Panc1 (cell line): ENCODE measurements around the gene ITGAD.

Experiments
- POLR2AphosphoS5 ChIP-seq: IDR thresholded peaks from 2 replicates; pipeline ENCODE4 v1.6.1; 2012; ENCODE audit warnings: mild to moderate bottlenecking, low read depth, low read length, moderate library complexity
- SIN3A ChIP-seq: IDR thresholded peaks from 2 replicates; pipeline ENCODE4 v1.6.1; 2012; ENCODE audit warnings: low read depth, mild to moderate bottlenecking, low read length, moderate library complexity, borderline replicate concordance; ENCODE audit not compliant: insufficient read depth
- TCF7L2 ChIP-seq: IDR thresholded peaks from 2 replicates; pipeline ENCODE4 v1.6.1; 2011; ENCODE audit warnings: mild to moderate bottlenecking, low read depth, low read length, inconsistent platforms
- TF ChIP-seq, protein P1 (sequence below): fragments of 450-650 bp; IDR thresholded peaks from 2 replicates; pipeline ENCODE4 v1.5.1; 2017; ENCODE audit warnings: mild to moderate bottlenecking
- TF ChIP-seq, protein P2 (sequence below), 2 experiments: IDR thresholded peaks; 2 replicates each; pipeline ENCODE4 v1.6.1; 2011 to 2012; ENCODE audit warnings: low read depth in 2 of 2, control low read depth in 1 of 2, low read length in 1 of 2, mild to moderate bottlenecking in 1 of 2, moderate library complexity in 1 of 2; ENCODE audit not compliant: insufficient read depth in 1 of 2

DNA sequence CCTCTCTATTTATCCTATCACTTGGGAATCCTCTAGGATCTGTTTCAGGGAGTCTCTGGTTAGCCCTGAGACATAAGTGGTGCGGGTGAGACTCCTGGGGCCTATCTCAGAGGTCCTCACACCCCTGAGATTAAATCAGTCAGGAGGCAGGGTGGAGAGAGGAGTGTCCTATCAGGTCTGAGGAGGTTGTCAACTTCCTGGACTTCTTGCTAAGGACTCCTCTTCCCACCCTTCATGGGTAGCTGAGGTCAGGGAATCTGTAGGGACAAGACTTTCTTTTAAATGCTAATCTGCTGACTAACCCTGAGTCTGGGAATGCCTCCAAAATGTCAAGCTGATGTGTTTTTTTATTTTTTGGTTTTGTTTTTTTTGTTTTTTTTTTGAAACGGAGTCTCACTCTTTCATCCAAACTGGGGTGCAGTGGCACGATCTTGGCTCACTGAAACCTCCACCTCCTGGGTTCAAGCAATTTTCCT lies 59.5 kb downstream of the ITGAD start:
- TF ChIP-seq, protein P1, sequence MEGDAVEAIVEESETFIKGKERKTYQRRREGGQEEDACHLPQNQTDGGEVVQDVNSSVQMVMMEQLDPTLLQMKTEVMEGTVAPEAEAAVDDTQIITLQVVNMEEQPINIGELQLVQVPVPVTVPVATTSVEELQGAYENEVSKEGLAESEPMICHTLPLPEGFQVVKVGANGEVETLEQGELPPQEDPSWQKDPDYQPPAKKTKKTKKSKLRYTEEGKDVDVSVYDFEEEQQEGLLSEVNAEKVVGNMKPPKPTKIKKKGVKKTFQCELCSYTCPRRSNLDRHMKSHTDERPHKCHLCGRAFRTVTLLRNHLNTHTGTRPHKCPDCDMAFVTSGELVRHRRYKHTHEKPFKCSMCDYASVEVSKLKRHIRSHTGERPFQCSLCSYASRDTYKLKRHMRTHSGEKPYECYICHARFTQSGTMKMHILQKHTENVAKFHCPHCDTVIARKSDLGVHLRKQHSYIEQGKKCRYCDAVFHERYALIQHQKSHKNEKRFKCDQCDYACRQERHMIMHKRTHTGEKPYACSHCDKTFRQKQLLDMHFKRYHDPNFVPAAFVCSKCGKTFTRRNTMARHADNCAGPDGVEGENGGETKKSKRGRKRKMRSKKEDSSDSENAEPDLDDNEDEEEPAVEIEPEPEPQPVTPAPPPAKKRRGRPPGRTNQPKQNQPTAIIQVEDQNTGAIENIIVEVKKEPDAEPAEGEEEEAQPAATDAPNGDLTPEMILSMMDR = no peak
- TF ChIP-seq SIN3A = no peak
- TF ChIP-seq, protein P2, sequence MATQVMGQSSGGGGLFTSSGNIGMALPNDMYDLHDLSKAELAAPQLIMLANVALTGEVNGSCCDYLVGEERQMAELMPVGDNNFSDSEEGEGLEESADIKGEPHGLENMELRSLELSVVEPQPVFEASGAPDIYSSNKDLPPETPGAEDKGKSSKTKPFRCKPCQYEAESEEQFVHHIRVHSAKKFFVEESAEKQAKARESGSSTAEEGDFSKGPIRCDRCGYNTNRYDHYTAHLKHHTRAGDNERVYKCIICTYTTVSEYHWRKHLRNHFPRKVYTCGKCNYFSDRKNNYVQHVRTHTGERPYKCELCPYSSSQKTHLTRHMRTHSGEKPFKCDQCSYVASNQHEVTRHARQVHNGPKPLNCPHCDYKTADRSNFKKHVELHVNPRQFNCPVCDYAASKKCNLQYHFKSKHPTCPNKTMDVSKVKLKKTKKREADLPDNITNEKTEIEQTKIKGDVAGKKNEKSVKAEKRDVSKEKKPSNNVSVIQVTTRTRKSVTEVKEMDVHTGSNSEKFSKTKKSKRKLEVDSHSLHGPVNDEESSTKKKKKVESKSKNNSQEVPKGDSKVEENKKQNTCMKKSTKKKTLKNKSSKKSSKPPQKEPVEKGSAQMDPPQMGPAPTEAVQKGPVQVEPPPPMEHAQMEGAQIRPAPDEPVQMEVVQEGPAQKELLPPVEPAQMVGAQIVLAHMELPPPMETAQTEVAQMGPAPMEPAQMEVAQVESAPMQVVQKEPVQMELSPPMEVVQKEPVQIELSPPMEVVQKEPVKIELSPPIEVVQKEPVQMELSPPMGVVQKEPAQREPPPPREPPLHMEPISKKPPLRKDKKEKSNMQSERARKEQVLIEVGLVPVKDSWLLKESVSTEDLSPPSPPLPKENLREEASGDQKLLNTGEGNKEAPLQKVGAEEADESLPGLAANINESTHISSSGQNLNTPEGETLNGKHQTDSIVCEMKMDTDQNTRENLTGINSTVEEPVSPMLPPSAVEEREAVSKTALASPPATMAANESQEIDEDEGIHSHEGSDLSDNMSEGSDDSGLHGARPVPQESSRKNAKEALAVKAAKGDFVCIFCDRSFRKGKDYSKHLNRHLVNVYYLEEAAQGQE (IDR thresholded peaks at IDR 0.05; ENCODE audit: insufficient read depth in 1 of 2, low read depth in 2 of 2, low read length in 1 of 2) = no peak
- no peak for TF ChIP-seq TCF7L2
- no peak for TF ChIP-seq POLR2AphosphoS5
